Measurements from ENCODE around the gene TBC1D22B. TPM values are rescaled to one million over a fixed set of nuclear protein-coding genes. Genes with fewer than 3 reads are reported as not detected.
A peak's percentile ranks its signal among the peaks of the same experiment; 100 is the strongest.

The TBC1D22B gene
- total and polyA plus RNA-seq, 7 donors: 6.1 to 10.8 (median 7.2) TPM

- Histone ChIP-seq H3K27ac (peak overlapping the region in 1 of 4 donors; percentile 48), H3K36me3 (no peaks in the 10 kb centered on the region), H3K9me3 (no peaks in the 10 kb centered on the region), H3K27me3 (no peaks in the 10 kb centered on the region), H3K4me3 (peak overlapping the region; percentile 37 to 65 (median 55)), H3K4me1 (peaks cover 0 to 13% (median 9%) of the 10 kb centered on the region in 4 donors)
- 54 to 67% methylated on average over 6 of the region's 6 CpGs for whole genome bisulfite sequencing, 2 donors
- intact Hi-C loops (cut with DNase I): no loop called here
- no peak for TF ChIP-seq POLR2A (IDR thresholded peaks at IDR 0.05)
- TF ChIP-seq POLR2AphosphoS5 (IDR thresholded peaks at IDR 0.05): no peak
- no peak for TF ChIP-seq EP300 (IDR thresholded peaks at IDR 0.05)
- no peak for TF ChIP-seq CTCF (IDR thresholded peaks at IDR 0.05)
- no peak for DNase-seq
Observed at GRCh38 chr6:37221585-37222124, 35.9 kb upstream of the TBC1D22B start.

GRCh38 chr6:37222125-37222967 lies 35.2 kb upstream of the TBC1D22B start:
- H3K9me3 ChIP-seq: no peaks in the 10 kb centered on the region
- H3K27ac ChIP-seq: peak overlapping the region in 3 of 4 donors; percentile 10 to 48 (median 17)
- H3K36me3 ChIP-seq: no peaks in the 10 kb centered on the region
- H3K27me3 ChIP-seq: no peaks in the 10 kb centered on the region
- H3K4me1 ChIP-seq: peaks cover 0 to 13% (median 9%) of the 10 kb centered on the region in 4 donors
- peak; percentile 81 for DNase-seq
- 0 to 1% methylated on average over 39 of the region's 39 CpGs for WGBS, 2 donors
- TF ChIP-seq POLR2AphosphoS5 (IDR thresholded peaks at IDR 0.05) (no peak), POLR2A (IDR thresholded peaks at IDR 0.05) (no peak), EP300 (IDR thresholded peaks at IDR 0.05) (no peak), CTCF (IDR thresholded peaks at IDR 0.05) (no peak)
- intact Hi-C loops (cut with DNase I): no loop called here
- H3K4me3 ChIP-seq: peak overlapping the region; percentile 37 to 65 (median 55)

GRCh38 chr6:37222992-37223391 lies 34.6 kb upstream of the TBC1D22B start:
- H3K27ac ChIP-seq: peak overlapping the region in 1 of 4 donors; percentile 48
- intact Hi-C loops (cut with DNase I): no loop called here

GRCh38 chr6:37225350-37226169 lies 32.0 kb upstream of the TBC1D22B start:
- TF ChIP-seq CTCF (IDR thresholded peaks at IDR 0.05) (no peak), POLR2A (IDR thresholded peaks at IDR 0.05) (no peak), POLR2AphosphoS5 (IDR thresholded peaks at IDR 0.05) (no peak), EP300 (IDR thresholded peaks at IDR 0.05) (no peak)
- no peaks in the 10 kb centered on the region for H3K36me3 ChIP-seq
- intact Hi-C loops (cut with DNase I): no loop called here

More at GRCh38 chr6:37222992-37223391, 34.6 kb upstream of the TBC1D22B start:
- Histone ChIP-seq H3K4me3 (peak overlapping the region in 3 of 4 donors; percentile 52 to 65 (median 58)), H3K36me3 (no peaks in the 10 kb centered on the region), H3K27me3 (no peaks in the 10 kb centered on the region), H3K4me1 (peaks cover 0 to 13% (median 9%) of the 10 kb centered on the region in 4 donors), H3K9me3 (no peaks in the 10 kb centered on the region)
- no peak for TF ChIP-seq POLR2AphosphoS5 (IDR thresholded peaks at IDR 0.05)
- no peak for TF ChIP-seq EP300 (IDR thresholded peaks at IDR 0.05)
- no peak for TF ChIP-seq CTCF (IDR thresholded peaks at IDR 0.05)
- TF ChIP-seq POLR2A (IDR thresholded peaks at IDR 0.05): no peak
- no peak for DNase-seq

More at GRCh38 chr6:37225350-37226169, 32.0 kb upstream of the TBC1D22B start:
- 79 to 84% methylated on average over 5 of the region's 5 CpGs for WGBS, 2 donors
- no peak for DNase-seq
- Histone ChIP-seq H3K27ac (no peak overlapping the region), H3K4me1 (peaks cover 0 to 13% (median 9%) of the 10 kb centered on the region in 4 donors), H3K4me3 (no peak overlapping the region), H3K9me3 (no peaks in the 10 kb centered on the region), H3K27me3 (no peaks in the 10 kb centered on the region)
